ENCODE data around the gene PPIL6.

DNA sequence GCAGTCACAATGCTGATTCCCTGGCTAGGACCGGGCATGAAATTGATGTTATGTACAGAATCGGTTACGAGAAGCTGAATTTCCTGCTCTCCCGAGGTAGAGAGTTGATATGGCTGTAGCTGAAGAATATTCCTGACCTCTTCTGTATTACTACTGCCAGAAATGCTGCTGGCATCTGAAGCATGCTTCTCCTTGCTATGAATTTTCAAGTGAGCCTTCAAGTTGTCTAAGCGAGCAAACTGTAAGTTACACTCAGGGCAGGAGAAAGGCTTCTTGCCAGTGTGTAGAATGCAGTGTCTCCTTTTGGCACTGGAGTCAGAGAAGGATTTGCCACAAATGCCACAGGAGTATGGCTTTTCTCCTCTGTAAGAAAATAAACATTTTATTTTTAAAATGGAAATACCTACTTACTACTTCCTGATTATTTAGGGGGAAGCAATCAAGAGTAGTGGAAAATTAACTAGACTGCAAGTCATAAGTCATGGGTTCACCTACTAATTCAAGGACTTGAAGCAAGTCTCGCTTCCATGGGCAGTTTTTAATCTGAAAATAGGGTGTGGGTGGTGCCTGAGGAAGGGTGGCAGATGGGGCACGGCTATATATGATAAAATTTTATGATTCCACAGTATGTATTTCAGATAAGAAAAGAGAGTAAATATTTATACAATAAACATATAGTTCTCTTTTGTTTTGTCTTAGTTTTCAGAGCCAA, 25.9 kb upstream of the PPIL6 start:
- TF ChIP-seq, protein P1, sequence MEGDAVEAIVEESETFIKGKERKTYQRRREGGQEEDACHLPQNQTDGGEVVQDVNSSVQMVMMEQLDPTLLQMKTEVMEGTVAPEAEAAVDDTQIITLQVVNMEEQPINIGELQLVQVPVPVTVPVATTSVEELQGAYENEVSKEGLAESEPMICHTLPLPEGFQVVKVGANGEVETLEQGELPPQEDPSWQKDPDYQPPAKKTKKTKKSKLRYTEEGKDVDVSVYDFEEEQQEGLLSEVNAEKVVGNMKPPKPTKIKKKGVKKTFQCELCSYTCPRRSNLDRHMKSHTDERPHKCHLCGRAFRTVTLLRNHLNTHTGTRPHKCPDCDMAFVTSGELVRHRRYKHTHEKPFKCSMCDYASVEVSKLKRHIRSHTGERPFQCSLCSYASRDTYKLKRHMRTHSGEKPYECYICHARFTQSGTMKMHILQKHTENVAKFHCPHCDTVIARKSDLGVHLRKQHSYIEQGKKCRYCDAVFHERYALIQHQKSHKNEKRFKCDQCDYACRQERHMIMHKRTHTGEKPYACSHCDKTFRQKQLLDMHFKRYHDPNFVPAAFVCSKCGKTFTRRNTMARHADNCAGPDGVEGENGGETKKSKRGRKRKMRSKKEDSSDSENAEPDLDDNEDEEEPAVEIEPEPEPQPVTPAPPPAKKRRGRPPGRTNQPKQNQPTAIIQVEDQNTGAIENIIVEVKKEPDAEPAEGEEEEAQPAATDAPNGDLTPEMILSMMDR (conservative IDR thresholded peaks at IDR 0.05; ENCODE audit: low read depth, low read length), result no peak
- TF ChIP-seq EZH2 (IDR thresholded peaks at IDR 0.05; ENCODE audit: low read length, unreplicated experiment), result no peak
